Measurements from ENCODE around the gene TK1. TPM values are rescaled to one million over a fixed set of nuclear protein-coding genes. Genes with fewer than 3 reads are reported as not detected.

TK1 gene
- total RNA-seq, 2 experiments from 2014 or later, result 144 to 150 TPM

- peaks cover 48% of the 10 kb centered on the region for H3K36me3 Mint-ChIP-seq
- H3K9me3 Mint-ChIP-seq, result no peaks in the 10 kb centered on the region
- no peaks in the 10 kb centered on the region for H3K27me3 Mint-ChIP-seq
- H3K4me1 Mint-ChIP-seq, result peaks cover 41% of the 10 kb centered on the region
- peak within 1 kb of the TSS; percentile 98 for H3K27ac Mint-ChIP-seq
- H3K4me3 Mint-ChIP-seq, result peak within 1 kb of the TSS; percentile 97
- peak; percentile 82 for DNase-seq
Measured at GRCh38 chr17:78130437-78131101, 56.3 kb downstream of the TK1 start, which contains the start of gene TMC8. Gene TMC8 (plus strand): TSS chr17:78130771. CDS start chr17:78131589, 818 bp downstream.

- Mint-ChIP-seq H3K9me3 (no peaks in the 10 kb centered on the region), H3K4me3 (peak overlapping the region; percentile 97), H3K36me3 (peaks cover 44% of the 10 kb centered on the region), H3K27ac (peak overlapping the region; percentile 98), H3K4me1 (peaks cover 38% of the 10 kb centered on the region), H3K27me3 (no peaks in the 10 kb centered on the region)
- DNase-seq, result no peak
Measured at GRCh38 chr17:78130090-78130436, 56.8 kb downstream of the TK1 start.

- Mint-ChIP-seq H3K9me3 (no peaks in the 10 kb centered on the region), H3K27ac (peak overlapping the region; percentile 98), H3K27me3 (no peaks in the 10 kb centered on the region), H3K4me1 (peaks cover 39% of the 10 kb centered on the region), H3K4me3 (peak overlapping the region; percentile 97), H3K36me3 (peaks cover 41% of the 10 kb centered on the region)
- no peak for DNase-seq
Measured at GRCh38 chr17:78129351-78130089, 57.3 kb downstream of the TK1 start.

GRCh38 chr17:78128551-78129350 lies 58.1 kb downstream of the TK1 start, which contains the start of gene TMC6:
Gene TMC6 (minus strand): TSS chr17:78128755. CDS start chr17:78126832, 1,923 bp downstream.
- Mint-ChIP-seq H3K9me3 (no peaks in the 10 kb centered on the region), H3K4me3 (peak within 1 kb of the TSS; percentile 97), H3K27ac (peak within 1 kb of the TSS; percentile 98), H3K4me1 (peaks cover 39% of the 10 kb centered on the region), H3K36me3 (peaks cover 39% of the 10 kb centered on the region), H3K27me3 (no peaks in the 10 kb centered on the region)
- peak; percentile 70 for DNase-seq

GRCh38 chr17:78127888-78128550 lies 58.8 kb downstream of the TK1 start:
- peak; percentile 43 for DNase-seq
- peaks cover 43% of the 10 kb centered on the region for H3K4me1 Mint-ChIP-seq
- no peaks in the 10 kb centered on the region for H3K9me3 Mint-ChIP-seq
- peak overlapping the region; percentile 90 for H3K4me3 Mint-ChIP-seq
- H3K27me3 Mint-ChIP-seq, result no peaks in the 10 kb centered on the region
- peak overlapping the region; percentile 86 for H3K27ac Mint-ChIP-seq
- H3K36me3 Mint-ChIP-seq, result peaks cover 39% of the 10 kb centered on the region

- H3K4me1 Mint-ChIP-seq, result peaks cover 45% of the 10 kb centered on the region
- H3K27ac Mint-ChIP-seq, result peak overlapping the region; percentile 86
- H3K27me3 Mint-ChIP-seq, result no peaks in the 10 kb centered on the region
- peak overlapping the region; percentile 90 for H3K4me3 Mint-ChIP-seq
- H3K36me3 Mint-ChIP-seq, result peaks cover 39% of the 10 kb centered on the region
- no peaks in the 10 kb centered on the region for H3K9me3 Mint-ChIP-seq
- peak; percentile 75 for DNase-seq
Measured at GRCh38 chr17:78127239-78127887, 59.5 kb downstream of the TK1 start.

GRCh38 chr17:78126895-78127238 lies 60.0 kb downstream of the TK1 start:
- Mint-ChIP-seq H3K4me1 (peaks cover 50% of the 10 kb centered on the region), H3K9me3 (no peaks in the 10 kb centered on the region), H3K4me3 (peak overlapping the region; percentile 90), H3K36me3 (peaks cover 41% of the 10 kb centered on the region), H3K27ac (peak overlapping the region; percentile 86), H3K27me3 (no peaks in the 10 kb centered on the region)
- DNase-seq, result no peak

GRCh38 chr17:78125976-78126894 lies 60.6 kb downstream of the TK1 start:
- no peak for DNase-seq
- Mint-ChIP-seq H3K27ac (peak overlapping the region; percentile 86), H3K4me3 (peak overlapping the region; percentile 90), H3K36me3 (peaks cover 45% of the 10 kb centered on the region), H3K9me3 (no peaks in the 10 kb centered on the region), H3K4me1 (peaks cover 55% of the 10 kb centered on the region), H3K27me3 (no peaks in the 10 kb centered on the region)

GRCh38 chr17:78125138-78125913 lies 61.5 kb downstream of the TK1 start:
- Mint-ChIP-seq H3K4me1 (peaks cover 58% of the 10 kb centered on the region), H3K36me3 (peaks cover 45% of the 10 kb centered on the region)

GRCh38 chr17:78124836-78125137 lies 62.1 kb downstream of the TK1 start:
- Mint-ChIP-seq H3K4me3 (peak overlapping the region; percentile 90), H3K9me3 (no peaks in the 10 kb centered on the region), H3K27ac (peak overlapping the region; percentile 66), H3K36me3 (peaks cover 48% of the 10 kb centered on the region), H3K4me1 (peaks cover 57% of the 10 kb centered on the region), H3K27me3 (no peaks in the 10 kb centered on the region)
- DNase-seq, result no peak

More at GRCh38 chr17:78125138-78125913, 61.5 kb downstream of the TK1 start:
- Mint-ChIP-seq H3K4me3 (peak overlapping the region; percentile 90), H3K27ac (peak overlapping the region; percentile 66), H3K9me3 (no peaks in the 10 kb centered on the region), H3K27me3 (no peaks in the 10 kb centered on the region)
- DNase-seq, result peak; percentile 50
